ENCODE measurements around the gene HAO1. TPM values are rescaled to one million over a fixed set of nuclear protein-coding genes. Genes with fewer than 3 reads are reported as not detected.

Gene HAO1
- total RNA-seq, 4 donors from 2014 or later, result 0.53 to 1.1 TPM; not detected in 2

DNA sequence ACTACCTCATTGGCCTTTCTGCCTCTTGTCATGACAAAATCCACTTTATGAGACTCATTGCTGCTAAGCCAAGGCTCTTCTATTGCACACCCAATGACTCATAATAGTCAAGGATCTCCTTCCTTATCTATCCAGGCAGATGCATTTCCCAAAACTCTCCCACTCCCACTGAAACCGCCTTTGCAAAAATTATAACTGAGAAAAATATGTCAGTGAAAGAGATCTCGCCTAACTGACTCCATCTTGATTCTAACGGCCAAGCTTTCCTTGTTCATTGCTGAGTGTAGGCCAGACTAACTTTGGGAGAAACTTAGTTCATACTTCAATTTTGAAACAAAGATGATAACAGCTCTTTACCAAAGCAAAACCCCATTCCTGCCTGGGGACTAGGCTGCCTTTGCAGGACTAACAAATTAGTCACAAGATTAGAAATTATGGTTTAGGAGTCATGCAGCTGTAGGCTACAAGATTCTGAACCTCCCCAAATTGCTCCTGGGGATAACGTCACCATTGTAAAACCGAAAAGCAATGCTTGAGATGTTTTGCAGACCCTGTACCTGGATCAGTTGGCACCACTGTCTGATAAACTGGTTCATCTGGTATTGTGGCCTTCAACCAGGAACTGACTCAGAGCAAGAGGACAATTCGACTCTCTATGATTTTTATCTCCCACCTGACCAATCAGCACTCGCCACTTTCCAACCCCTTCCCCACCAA, 47.1 kb downstream of the HAO1 start:
- Histone ChIP-seq H3K9me3 (no peaks in the 10 kb centered on the region), H3K27ac (no peak overlapping the region), H3K36me3 (no peaks in the 10 kb centered on the region), H3K4me1 (no peaks in the 10 kb centered on the region), H3K4me3 (no peak overlapping the region), H3K27me3 (no peaks in the 10 kb centered on the region)
- no peak for TF ChIP-seq POLR2A (IDR thresholded peaks at IDR 0.05)
- TF ChIP-seq, protein P1, sequence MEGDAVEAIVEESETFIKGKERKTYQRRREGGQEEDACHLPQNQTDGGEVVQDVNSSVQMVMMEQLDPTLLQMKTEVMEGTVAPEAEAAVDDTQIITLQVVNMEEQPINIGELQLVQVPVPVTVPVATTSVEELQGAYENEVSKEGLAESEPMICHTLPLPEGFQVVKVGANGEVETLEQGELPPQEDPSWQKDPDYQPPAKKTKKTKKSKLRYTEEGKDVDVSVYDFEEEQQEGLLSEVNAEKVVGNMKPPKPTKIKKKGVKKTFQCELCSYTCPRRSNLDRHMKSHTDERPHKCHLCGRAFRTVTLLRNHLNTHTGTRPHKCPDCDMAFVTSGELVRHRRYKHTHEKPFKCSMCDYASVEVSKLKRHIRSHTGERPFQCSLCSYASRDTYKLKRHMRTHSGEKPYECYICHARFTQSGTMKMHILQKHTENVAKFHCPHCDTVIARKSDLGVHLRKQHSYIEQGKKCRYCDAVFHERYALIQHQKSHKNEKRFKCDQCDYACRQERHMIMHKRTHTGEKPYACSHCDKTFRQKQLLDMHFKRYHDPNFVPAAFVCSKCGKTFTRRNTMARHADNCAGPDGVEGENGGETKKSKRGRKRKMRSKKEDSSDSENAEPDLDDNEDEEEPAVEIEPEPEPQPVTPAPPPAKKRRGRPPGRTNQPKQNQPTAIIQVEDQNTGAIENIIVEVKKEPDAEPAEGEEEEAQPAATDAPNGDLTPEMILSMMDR (IDR thresholded peaks at IDR 0.05), result no peak
- no peak for DNase-seq

DNA sequence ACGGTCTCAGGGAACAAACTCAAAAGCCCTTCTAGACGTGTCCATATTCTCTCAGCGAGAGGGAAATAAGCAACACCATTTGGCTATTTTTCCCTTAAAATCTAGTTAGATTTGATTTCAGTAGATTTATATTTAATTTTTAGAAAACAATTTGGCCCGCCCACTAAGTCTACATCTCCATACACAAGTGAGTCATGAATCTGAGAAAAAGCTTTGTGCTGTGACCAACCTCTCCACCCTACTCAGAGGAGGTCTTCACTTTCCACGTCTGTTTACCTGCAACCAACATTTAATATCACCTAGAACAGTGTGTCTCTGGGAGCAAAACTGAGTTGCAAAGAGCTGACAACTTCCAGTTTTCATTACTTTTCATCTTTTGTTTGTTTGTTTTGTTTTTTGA, 48.6 kb downstream of the HAO1 start:
- Histone ChIP-seq H3K9me3 (no peaks in the 10 kb centered on the region), H3K27me3 (no peaks in the 10 kb centered on the region), H3K27ac (no peak overlapping the region), H3K36me3 (no peaks in the 10 kb centered on the region), H3K4me1 (no peaks in the 10 kb centered on the region), H3K4me3 (no peak overlapping the region)
- TF ChIP-seq POLR2A (IDR thresholded peaks at IDR 0.05), result no peak
- TF ChIP-seq, protein P1 (IDR thresholded peaks at IDR 0.05), result no peak
- no peak for DNase-seq

DNA sequence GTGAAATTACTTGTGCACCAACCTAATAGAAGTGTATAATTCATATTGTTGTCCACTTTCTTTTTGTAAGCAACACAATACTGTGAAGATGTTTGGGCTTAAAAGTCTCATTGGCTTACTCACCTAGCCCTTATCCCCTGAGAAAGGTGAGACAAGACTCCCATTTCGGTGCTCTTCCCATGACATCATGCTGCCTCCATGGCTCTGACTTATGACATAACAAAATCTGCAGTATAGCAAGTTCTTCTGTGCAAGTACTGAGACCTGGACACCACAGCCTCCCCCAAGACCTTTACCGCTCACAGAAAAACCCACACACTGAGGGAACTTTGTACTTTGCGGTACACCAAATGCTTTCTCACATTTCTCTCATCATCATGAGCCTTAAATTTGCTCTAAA, 50.5 kb downstream of the HAO1 start:
- no peak for DNase-seq
- Histone ChIP-seq H3K36me3 (no peaks in the 10 kb centered on the region), H3K27me3 (no peaks in the 10 kb centered on the region), H3K9me3 (no peaks in the 10 kb centered on the region), H3K4me1 (no peaks in the 10 kb centered on the region), H3K4me3 (no peak overlapping the region), H3K27ac (no peak overlapping the region)
- TF ChIP-seq POLR2A (IDR thresholded peaks at IDR 0.05), result no peak
- TF ChIP-seq, protein P1 (IDR thresholded peaks at IDR 0.05), result no peak

DNA sequence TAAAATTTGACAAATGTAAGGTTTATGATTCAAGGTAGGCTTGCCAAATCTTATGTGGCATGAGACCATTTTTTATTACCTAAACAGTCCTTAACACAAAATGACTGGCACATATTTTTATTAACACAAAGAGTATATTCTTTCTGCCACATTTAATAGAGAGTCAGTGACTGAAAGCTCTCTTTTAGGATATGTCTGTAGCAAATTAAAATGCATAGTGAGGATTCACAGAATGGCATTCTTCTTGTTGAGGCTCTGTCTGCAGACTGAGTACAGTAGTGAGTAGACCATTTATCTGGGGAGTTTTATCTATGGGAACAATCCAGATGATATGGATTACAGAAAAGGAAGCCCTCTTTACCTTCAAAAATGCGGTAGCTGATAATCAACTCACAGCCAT, 56.5 kb downstream of the HAO1 start:
- Histone ChIP-seq H3K4me3 (no peak overlapping the region), H3K9me3 (no peaks in the 10 kb centered on the region), H3K27ac (no peak overlapping the region), H3K27me3 (no peaks in the 10 kb centered on the region), H3K36me3 (no peaks in the 10 kb centered on the region), H3K4me1 (no peaks in the 10 kb centered on the region)
- TF ChIP-seq POLR2A (IDR thresholded peaks at IDR 0.05), result no peak
- TF ChIP-seq, protein P1 (IDR thresholded peaks at IDR 0.05), result no peak
- DNase-seq, result no peak

DNA sequence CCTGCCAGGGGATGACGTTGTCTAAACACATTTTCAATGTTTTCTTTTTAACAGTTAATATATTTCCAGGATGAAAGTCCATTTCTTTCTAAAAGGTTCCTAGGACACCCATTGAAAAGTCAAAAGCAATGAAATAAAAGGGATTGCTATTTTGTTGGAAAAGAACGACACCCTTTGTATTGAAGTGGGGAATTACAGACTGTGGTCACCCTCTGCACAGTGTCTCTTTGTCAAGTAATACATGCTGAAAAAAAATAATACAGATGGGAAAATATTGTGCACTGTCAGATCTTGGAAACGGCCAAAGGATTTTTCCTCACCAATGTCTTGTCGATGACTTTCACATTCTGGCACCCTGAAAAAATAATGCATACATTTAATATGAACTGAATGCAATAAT, 56.9 kb downstream of the HAO1 start:
- no peaks in the 10 kb centered on the region for H3K36me3 ChIP-seq
- TF ChIP-seq, protein P1 (IDR thresholded peaks at IDR 0.05), result no peak
- no peak for TF ChIP-seq POLR2A (IDR thresholded peaks at IDR 0.05)
- H3K4me3 ChIP-seq, result no peak overlapping the region
- DNase-seq, result no peak
- no peaks in the 10 kb centered on the region for H3K9me3 ChIP-seq
- no peaks in the 10 kb centered on the region for H3K4me1 ChIP-seq
- H3K27ac ChIP-seq, result no peak overlapping the region
- no peaks in the 10 kb centered on the region for H3K27me3 ChIP-seq
